Thoracic aorta (tissue), 2 donors: ENCODE measurements around the gene PCDH9. TPM values are rescaled to one million over a fixed set of nuclear protein-coding genes. Genes with fewer than 3 reads are reported as not detected.

Experiments used
- ATAC-seq: fragments of 150-250 bp; one replicate; pipeline ENCODE4 v1.8.0; 2017; ENCODE audit warnings: low read depth; ENCODE audit not compliant: insufficient number of reproducible peaks, low FRiP score
- DNase-seq: peaks from one replicate; pipeline ENCODE4 v3.0.0-alpha.2; 2020; ENCODE audit warnings: low spot score
- H3K27ac ChIP-seq, 2 donors: fragments of 200-600 bp; sonication (generic); 1 replicate in 1 of 2; 2 replicates in 1 of 2; pipeline ENCODE4 v1.5.1; 2016; ENCODE audit warnings: mild to moderate bottlenecking in 2 of 2, moderate library complexity in 2 of 2
- H3K27me3 ChIP-seq: fragments of 200-600 bp; sonication (generic); replicated peaks from 2 replicates; pipeline ENCODE4 v1.6.0; 2016; ENCODE audit warnings: mild to moderate bottlenecking; ENCODE audit not compliant: insufficient read depth
- H3K36me3 ChIP-seq: fragments of 200-600 bp; sonication (generic); one replicate; pipeline ENCODE4 v1.5.1; 2016
- H3K4me1 ChIP-seq, 2 donors: fragments of 200-600 bp; sonication (generic); 1 replicate in 1 of 2; 2 replicates in 1 of 2; pipeline versions ENCODE4 v1.5.1 to v1.6.0; 2016; ENCODE audit warnings: low read depth in 2 of 2, mild to moderate bottlenecking in 1 of 2; ENCODE audit not compliant: control insufficient read depth in 1 of 2
- H3K4me3 ChIP-seq: fragments of 200-600 bp; sonication (generic); 2 replicates; pipeline ENCODE4 v1.5.1; 2016; ENCODE audit warnings: mild to moderate bottlenecking
- H3K9me3 ChIP-seq: fragments of 200-600 bp; sonication (generic); 2 replicates; pipeline ENCODE4 v1.5.1; 2016
- total RNA-seq, 2 donors: library from RNA; depleted of rRNA; stranded (reverse); fragments of >200 nt; gene quantifications; one replicate each; pipeline versions ENCODE4 v1.1.0 to v1.2.3, GENCODE V29; 2016
- TF ChIP-seq, protein P1 (sequence below): fragments of 200-600 bp; sonication (generic); IDR thresholded peaks from one replicate; pipeline ENCODE4 v1.5.1; 2019; ENCODE audit warnings: antibody characterized with exemption

Gene PCDH9
- total RNA-seq, 2 donors from 2014 or later: 12.3 to 15.3 TPM

DNA sequence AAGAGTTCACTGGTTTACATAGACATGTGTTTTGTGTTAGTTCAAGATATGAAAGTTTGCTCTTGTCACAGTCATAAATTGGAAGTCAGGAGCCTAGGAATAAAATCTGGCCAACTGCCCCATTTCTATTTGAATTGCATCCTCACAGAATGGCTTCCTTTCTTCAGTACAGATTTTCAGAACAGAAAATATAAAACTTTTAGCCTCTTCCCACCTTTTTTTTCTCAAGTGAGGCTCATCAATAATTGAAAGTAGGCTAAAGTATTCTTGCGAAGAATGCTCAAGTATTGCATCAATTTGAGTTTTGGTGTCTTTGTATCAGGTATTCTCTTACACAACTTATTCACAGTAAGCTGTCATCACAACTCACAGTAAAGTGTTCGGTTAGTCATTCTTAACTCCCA, 802.7 kb downstream of the PCDH9 start:
- Histone ChIP-seq H3K27me3 (no peaks in the 10 kb centered on the region), H3K27ac (no peak overlapping the region), H3K4me3 (no peak overlapping the region), H3K36me3 (no peaks in the 10 kb centered on the region), H3K4me1 (no peaks in the 10 kb centered on the region), H3K9me3 (no peaks in the 10 kb centered on the region)
- no peak for DNase-seq
- no peak for ATAC-seq
- TF ChIP-seq, protein P1, sequence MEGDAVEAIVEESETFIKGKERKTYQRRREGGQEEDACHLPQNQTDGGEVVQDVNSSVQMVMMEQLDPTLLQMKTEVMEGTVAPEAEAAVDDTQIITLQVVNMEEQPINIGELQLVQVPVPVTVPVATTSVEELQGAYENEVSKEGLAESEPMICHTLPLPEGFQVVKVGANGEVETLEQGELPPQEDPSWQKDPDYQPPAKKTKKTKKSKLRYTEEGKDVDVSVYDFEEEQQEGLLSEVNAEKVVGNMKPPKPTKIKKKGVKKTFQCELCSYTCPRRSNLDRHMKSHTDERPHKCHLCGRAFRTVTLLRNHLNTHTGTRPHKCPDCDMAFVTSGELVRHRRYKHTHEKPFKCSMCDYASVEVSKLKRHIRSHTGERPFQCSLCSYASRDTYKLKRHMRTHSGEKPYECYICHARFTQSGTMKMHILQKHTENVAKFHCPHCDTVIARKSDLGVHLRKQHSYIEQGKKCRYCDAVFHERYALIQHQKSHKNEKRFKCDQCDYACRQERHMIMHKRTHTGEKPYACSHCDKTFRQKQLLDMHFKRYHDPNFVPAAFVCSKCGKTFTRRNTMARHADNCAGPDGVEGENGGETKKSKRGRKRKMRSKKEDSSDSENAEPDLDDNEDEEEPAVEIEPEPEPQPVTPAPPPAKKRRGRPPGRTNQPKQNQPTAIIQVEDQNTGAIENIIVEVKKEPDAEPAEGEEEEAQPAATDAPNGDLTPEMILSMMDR: no peak

DNA sequence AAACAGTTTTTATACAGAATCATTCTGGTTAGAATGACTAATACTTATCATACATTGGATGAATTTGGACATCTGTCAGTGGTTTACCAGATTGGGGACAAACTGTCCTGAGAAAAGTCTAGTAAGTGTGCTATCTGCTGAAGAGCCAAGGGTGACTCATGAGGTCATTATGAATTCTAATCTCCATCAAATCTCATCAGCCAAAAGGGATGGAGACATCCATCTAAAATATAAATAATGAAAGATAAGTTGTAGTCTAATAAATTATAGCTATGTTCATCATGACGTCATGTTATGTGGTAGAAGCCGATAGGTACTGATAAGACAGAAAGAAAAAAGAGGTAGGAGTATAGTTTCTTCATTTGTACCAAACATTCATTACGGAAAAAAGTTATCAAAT, 804.4 kb downstream of the PCDH9 start:
- no peaks in the 10 kb centered on the region for H3K4me1 ChIP-seq
- no peaks in the 10 kb centered on the region for H3K9me3 ChIP-seq
- no peak overlapping the region for H3K27ac ChIP-seq
- no peaks in the 10 kb centered on the region for H3K36me3 ChIP-seq
- ATAC-seq (no peak), DNase-seq (no peak)
- H3K27me3 ChIP-seq: no peaks in the 10 kb centered on the region
- no peak overlapping the region for H3K4me3 ChIP-seq
- TF ChIP-seq, protein P1: no peak

DNA sequence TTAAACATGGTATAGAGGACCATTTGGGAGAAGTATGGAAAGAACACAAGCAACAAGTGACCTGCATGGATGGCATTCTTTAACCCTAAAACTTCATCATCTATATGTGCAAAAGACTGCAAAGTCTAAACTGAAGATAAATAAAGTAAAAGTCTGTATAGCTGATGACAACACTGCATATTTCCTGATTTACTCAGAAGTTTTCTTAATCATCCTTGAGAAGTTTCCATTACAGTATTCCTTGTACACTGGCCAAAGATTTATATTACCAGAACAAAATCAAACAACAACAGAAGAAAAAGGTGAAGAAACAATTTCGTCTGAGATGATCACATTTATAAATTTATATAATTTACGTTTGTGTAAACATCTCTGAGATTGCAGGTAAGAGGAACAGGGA, 805.7 kb downstream of the PCDH9 start:
- no peak for DNase-seq
- H3K36me3 ChIP-seq: no peaks in the 10 kb centered on the region
- H3K27me3 ChIP-seq: no peaks in the 10 kb centered on the region
- no peak overlapping the region for H3K4me3 ChIP-seq
- no peak overlapping the region for H3K27ac ChIP-seq
- no peaks in the 10 kb centered on the region for H3K9me3 ChIP-seq
- H3K4me1 ChIP-seq: no peaks in the 10 kb centered on the region
- ATAC-seq: no peak
- TF ChIP-seq, protein P1: no peak

DNA sequence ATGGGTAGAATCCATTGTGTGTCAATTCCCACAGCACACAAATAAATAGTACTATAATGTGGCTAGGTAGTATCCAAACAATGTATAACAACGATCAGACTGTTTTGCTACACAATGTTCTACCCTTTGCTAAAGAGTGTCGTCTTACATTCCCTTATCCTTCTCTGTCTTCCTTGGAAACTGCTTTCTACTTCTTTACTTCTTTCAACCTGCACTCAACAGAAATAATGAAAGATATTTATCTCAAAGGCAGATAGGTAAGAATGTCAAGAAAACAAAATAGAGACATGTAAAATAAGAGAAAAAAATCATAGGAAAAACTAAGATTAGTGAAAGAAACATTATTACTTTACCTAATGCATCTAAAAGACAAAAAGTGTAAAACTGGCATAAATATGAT, 814.7 kb downstream of the PCDH9 start:
- no peaks in the 10 kb centered on the region for H3K9me3 ChIP-seq
- DNase-seq (no peak), ATAC-seq (no peak)
- no peak overlapping the region for H3K4me3 ChIP-seq
- no peaks in the 10 kb centered on the region for H3K4me1 ChIP-seq
- no peak overlapping the region for H3K27ac ChIP-seq
- no peaks in the 10 kb centered on the region for H3K36me3 ChIP-seq
- TF ChIP-seq, protein P1: no peak
- H3K27me3 ChIP-seq: no peaks in the 10 kb centered on the region

DNA sequence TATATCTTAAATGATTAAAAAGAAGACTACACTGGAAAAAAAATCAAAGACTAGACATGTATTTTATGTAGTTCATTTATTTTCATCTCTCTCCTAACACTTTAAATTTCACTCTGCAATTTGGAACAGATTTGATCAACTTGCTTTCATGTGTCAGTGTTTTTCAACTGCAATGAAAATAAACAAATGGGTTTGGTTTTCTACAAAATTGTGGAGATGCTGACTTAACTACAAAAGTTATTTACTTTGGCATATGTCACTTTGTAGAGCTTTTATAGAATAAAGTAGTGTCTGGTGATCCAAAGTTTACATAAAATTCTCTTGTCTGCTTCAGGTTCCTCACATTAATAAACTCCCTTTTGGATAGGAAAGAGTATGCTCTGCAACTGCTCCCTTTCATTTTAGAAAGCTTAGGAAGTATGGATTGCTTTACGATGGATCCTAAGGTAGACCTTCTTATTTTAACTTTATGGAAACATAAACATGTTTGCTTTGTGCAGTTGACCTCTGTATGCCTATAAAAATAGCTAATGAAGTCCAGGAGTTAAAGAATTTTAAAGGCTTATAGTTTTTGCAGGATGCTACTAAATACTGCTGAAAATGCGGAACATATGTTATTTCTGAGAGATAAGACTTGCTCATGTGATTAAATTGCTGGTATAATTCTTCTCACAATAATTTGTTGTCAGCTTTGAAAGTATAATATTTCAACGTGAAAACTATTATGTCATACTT, 815.9 kb downstream of the PCDH9 start:
- DNase-seq (no peak), ATAC-seq (no peak)
- no peaks in the 10 kb centered on the region for H3K36me3 ChIP-seq
- H3K4me3 ChIP-seq: no peak overlapping the region
- H3K27ac ChIP-seq: no peak overlapping the region
- TF ChIP-seq, protein P1: no peak
- no peaks in the 10 kb centered on the region for H3K4me1 ChIP-seq
- H3K27me3 ChIP-seq: no peaks in the 10 kb centered on the region
- no peaks in the 10 kb centered on the region for H3K9me3 ChIP-seq
